ENCODE data around the gene ABHD2.

- TF ChIP-seq, protein P1, sequence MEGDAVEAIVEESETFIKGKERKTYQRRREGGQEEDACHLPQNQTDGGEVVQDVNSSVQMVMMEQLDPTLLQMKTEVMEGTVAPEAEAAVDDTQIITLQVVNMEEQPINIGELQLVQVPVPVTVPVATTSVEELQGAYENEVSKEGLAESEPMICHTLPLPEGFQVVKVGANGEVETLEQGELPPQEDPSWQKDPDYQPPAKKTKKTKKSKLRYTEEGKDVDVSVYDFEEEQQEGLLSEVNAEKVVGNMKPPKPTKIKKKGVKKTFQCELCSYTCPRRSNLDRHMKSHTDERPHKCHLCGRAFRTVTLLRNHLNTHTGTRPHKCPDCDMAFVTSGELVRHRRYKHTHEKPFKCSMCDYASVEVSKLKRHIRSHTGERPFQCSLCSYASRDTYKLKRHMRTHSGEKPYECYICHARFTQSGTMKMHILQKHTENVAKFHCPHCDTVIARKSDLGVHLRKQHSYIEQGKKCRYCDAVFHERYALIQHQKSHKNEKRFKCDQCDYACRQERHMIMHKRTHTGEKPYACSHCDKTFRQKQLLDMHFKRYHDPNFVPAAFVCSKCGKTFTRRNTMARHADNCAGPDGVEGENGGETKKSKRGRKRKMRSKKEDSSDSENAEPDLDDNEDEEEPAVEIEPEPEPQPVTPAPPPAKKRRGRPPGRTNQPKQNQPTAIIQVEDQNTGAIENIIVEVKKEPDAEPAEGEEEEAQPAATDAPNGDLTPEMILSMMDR (IDR thresholded peaks at IDR 0.05): no peak
- TF ChIP-seq ZFX (IDR thresholded peaks at IDR 0.05; ENCODE audit: borderline replicate concordance): no peak
These were observed 25.2 kb downstream of the ABHD2 start for GRCh38 chr15:89113296-89114024.

Data from 22Rv1 (cell line).